DND-41 (cell line): ENCODE results near the gene CHIT1.

Source experiments
- ATAC-seq: fragments of 200-7000 bp; cut with Tn5 transposase; 3 replicates; pipeline ENCODE4 v1.9.1; 2021; ENCODE audit warnings: low read depth; ENCODE audit not compliant: insufficient read depth
- DNase-seq: peaks from one replicate; pipeline ENCODE4 v3.0.0-alpha.2; 2020
- H2AFZ ChIP-seq: 2 replicates; pipeline ENCODE4 v1.6.0; 2012; ENCODE audit warnings: low read depth, low read length
- H3K27ac ChIP-seq: 2 replicates; pipeline ENCODE4 v1.5.1; 2012; ENCODE audit warnings: low read length, inconsistent platforms
- H3K27me3 ChIP-seq: fragments of 200-600 bp; sonication (generic); 2 replicates; pipeline ENCODE4 v1.6.0; 2012; ENCODE audit warnings: low read length, mild to moderate bottlenecking, inconsistent platforms; ENCODE audit not compliant: insufficient read depth, poor library complexity
- H3K36me3 ChIP-seq: 2 replicates; pipeline ENCODE4 v1.5.1; 2012; ENCODE audit warnings: low read length, inconsistent platforms; ENCODE audit not compliant: insufficient read depth
- H3K4me1 ChIP-seq: 2 replicates; pipeline ENCODE4 v1.5.1; 2012; ENCODE audit warnings: mild to moderate bottlenecking, low read length; ENCODE audit not compliant: insufficient read depth
- H3K4me2 ChIP-seq: 2 replicates; pipeline ENCODE4 v1.6.0; 2012; ENCODE audit warnings: mild to moderate bottlenecking, moderate library complexity, low read length, inconsistent platforms; ENCODE audit not compliant: insufficient read depth
- H3K4me3 ChIP-seq, 2 experiments: fragments of 200-600 bp in 1 of 2; shearing (Covaris generic) in 1 of 2; 2 replicates each; pipeline ENCODE4 v1.5.1; 2012 to 2016; ENCODE audit warnings: inconsistent platforms in 2 of 2, low read length in 2 of 2, mild to moderate bottlenecking in 2 of 2, low read depth in 1 of 2, moderate library complexity in 1 of 2
- H3K79me2 ChIP-seq: 2 replicates; pipeline ENCODE4 v1.6.0; 2012; ENCODE audit warnings: low read length, inconsistent platforms; ENCODE audit not compliant: insufficient read depth
- H3K9ac ChIP-seq: 2 replicates; pipeline ENCODE4 v1.6.0; 2012; ENCODE audit warnings: low read depth, mild to moderate bottlenecking, inconsistent platforms, low read length, moderate library complexity
- H3K9me3 ChIP-seq: 2 replicates; pipeline ENCODE4 v1.5.1; 2012; ENCODE audit warnings: low read length, moderate library complexity, mild to moderate bottlenecking, inconsistent platforms; ENCODE audit not compliant: insufficient read depth, severe bottlenecking
- H4K20me1 ChIP-seq: 2 replicates; pipeline ENCODE4 v1.6.0; 2012; ENCODE audit warnings: low read length; ENCODE audit not compliant: insufficient read depth
- CTCF ChIP-seq: IDR thresholded peaks from 2 replicates; pipeline ENCODE4 v1.5.1; 2012; ENCODE audit warnings: borderline replicate concordance, low read length, moderate library complexity, mild to moderate bottlenecking; ENCODE audit not compliant: poor library complexity, severe bottlenecking; ENCODE audit errors: extremely low read depth
- EZH2 ChIP-seq: IDR thresholded peaks from 3 replicates; pipeline ENCODE4 v1.6.1; 2012; ENCODE audit warnings: borderline replicate concordance, low read depth, mild to moderate bottlenecking, moderate library complexity, low read length, inconsistent platforms; ENCODE audit not compliant: severe bottlenecking

Gene CHIT1

GRCh38 chr1:203274603-203275381 is 45.3 kb upstream of the CHIT1 start:
- Histone ChIP-seq H3K4me1 (peaks cover 50% of the 10 kb centered on the region), H3K4me2 (no peak overlapping the region), H4K20me1 (no peaks in the 10 kb centered on the region), H3K36me3 (no peaks in the 10 kb centered on the region), H3K9ac (no peak overlapping the region), H3K9me3 (no peaks in the 10 kb centered on the region), H3K4me3 (no peak overlapping the region), H3K27ac (peak overlapping the region; percentile 12; the same call in 1 of the 2 replicates), H3K27me3 (no peaks in the 10 kb centered on the region), H3K79me2 (no peaks in the 10 kb centered on the region), H2AFZ (no peak overlapping the region)
- ATAC-seq = no peak
- DNase-seq = no peak
- TF ChIP-seq CTCF (no peak), EZH2 (no peak)

- no peaks in the 10 kb centered on the region for H3K79me2 ChIP-seq
- H4K20me1 ChIP-seq = no peaks in the 10 kb centered on the region
- no peak overlapping the region for H3K4me3 ChIP-seq
- H2AFZ ChIP-seq = no peak overlapping the region
- H3K27me3 ChIP-seq = no peaks in the 10 kb centered on the region
- H3K9ac ChIP-seq = no peak overlapping the region
- peaks cover 54% of the 10 kb centered on the region for H3K4me1 ChIP-seq
- ATAC-seq = no peak
- H3K36me3 ChIP-seq = no peaks in the 10 kb centered on the region
- H3K4me2 ChIP-seq = no peak overlapping the region
- no peak for DNase-seq
- no peak for TF ChIP-seq EZH2
- no peak for TF ChIP-seq CTCF
- peak overlapping the region; percentile 55 for H3K27ac ChIP-seq
- H3K9me3 ChIP-seq = no peaks in the 10 kb centered on the region
Observed at GRCh38 chr1:203273869-203274602, 44.6 kb upstream of the CHIT1 start.

- Histone ChIP-seq H2AFZ (0 out of 2 replicates have a peak overlapping the region, but pooled peaks have one; percentile 15), H3K36me3 (no peaks in the 10 kb centered on the region), H3K4me3 (no peak overlapping the region), H3K27me3 (no peaks in the 10 kb centered on the region), H3K27ac (peak overlapping the region; percentile 55), H3K79me2 (no peaks in the 10 kb centered on the region), H3K4me2 (peak overlapping the region; percentile 35; the same call in 1 of the 2 replicates), H4K20me1 (no peaks in the 10 kb centered on the region), H3K9ac (no peak overlapping the region; the same call in 1 of the 2 replicates), H3K4me1 (peaks cover 51% of the 10 kb centered on the region), H3K9me3 (no peaks in the 10 kb centered on the region)
- TF ChIP-seq CTCF (peak; percentile 99), EZH2 (no peak)
- peak; percentile 86 for DNase-seq
- ATAC-seq = peak; percentile 84
Observed at GRCh38 chr1:203273206-203273868, 43.9 kb upstream of the CHIT1 start.
